Body of pancreas (tissue), 4 donors: ENCODE data around the gene NUP155. TPM values are rescaled to one million over a fixed set of nuclear protein-coding genes. Genes with fewer than 3 reads are reported as not detected.
"Not testable (repeated sequence)": the region's sequence is repeated elsewhere in the genome, so short reads cannot be mapped to it uniquely, and the experiment has no call there.

ENCODE experiments used
- ATAC-seq: fragments of 150-250 bp; one replicate; pipeline ENCODE4 v1.9.1; 2016
- DNase-seq, 4 donors: peaks; one replicate each; pipeline ENCODE4 v3.0.0-alpha.2; 2019
- H3K27ac ChIP-seq, 4 donors: fragments of 200-600 bp; sonication (generic); 1 replicate in 3 of 4; 2 replicates in 1 of 4; pipeline versions ENCODE4 v1.5.1 to v1.6.1; 2016 to 2019; ENCODE audit warnings: mild to moderate bottlenecking in 1 of 4, mixed read lengths in 1 of 4, moderate library complexity in 1 of 4
- H3K27me3 ChIP-seq, 2 donors: fragments of 200-600 bp; sonication (generic); one replicate each; pipeline ENCODE4 v1.6.0; 2016; ENCODE audit warnings: mild to moderate bottlenecking in 1 of 2
- H3K36me3 ChIP-seq, 2 donors: fragments of 200-600 bp; sonication (generic); replicated peaks in 1 of 2; 2 replicates each; pipeline ENCODE4 v1.5.1; 2016; ENCODE audit warnings: low read depth in 2 of 2; ENCODE audit not compliant: insufficient read depth in 1 of 2
- H3K4me1 ChIP-seq: fragments of 200-600 bp; sonication (generic); one replicate; pipeline ENCODE4 v1.6.0; 2016
- H3K4me3 ChIP-seq, 2 donors: fragments of 200-600 bp; sonication (generic); 1 replicate in 1 of 2; 2 replicates in 1 of 2; pipeline ENCODE4 v1.5.1; 2016 to 2019
- H3K9me3 ChIP-seq, 3 donors: fragments of 200-600 bp; sonication (generic); 1 replicate in 2 of 3; 2 replicates in 1 of 3; pipeline ENCODE4 v1.5.1; 2016
- POLR2A ChIP-seq, 3 donors: fragments of 450-650 bp; IDR thresholded peaks; one replicate each; pipeline ENCODE4 v1.6.1; 2016; ENCODE audit warnings: antibody characterized with exemption in 3 of 3, mild to moderate bottlenecking in 2 of 3
- WGBS, 2 donors: methylation state at CpG; one replicate each; pipeline ENCODE4 v1.1.5; 2017; 5-methylcytosine and 5-hydroxymethylcytosine counted together
- intact Hi-C: fragments of 100-400 bp; cut with DNase I; formaldehyde crosslinking; loops from one replicate; pipeline ENCODE4 v1.15.1; 2023
- total RNA-seq, 2 donors: library from RNA; depleted of rRNA; stranded (reverse); fragments of >200 nt; gene quantifications; one replicate each; pipeline ENCODE4 v1.1.0, GENCODE V29; 2016
- TF ChIP-seq, protein P1 (sequence below), 7 experiments: fragments of 450-650 bp in 4 of 7; fragments of 200-600 bp in 3 of 7; sonication (generic) in 3 of 7; IDR thresholded peaks; one replicate each; pipeline ENCODE4 v1.5.1; 2016 to 2019; ENCODE audit warnings: antibody characterized with exemption in 7 of 7

The NUP155 gene
- 10 to 100 TPM; 10.2 to 10.6 TPM for total RNA-seq

DNA sequence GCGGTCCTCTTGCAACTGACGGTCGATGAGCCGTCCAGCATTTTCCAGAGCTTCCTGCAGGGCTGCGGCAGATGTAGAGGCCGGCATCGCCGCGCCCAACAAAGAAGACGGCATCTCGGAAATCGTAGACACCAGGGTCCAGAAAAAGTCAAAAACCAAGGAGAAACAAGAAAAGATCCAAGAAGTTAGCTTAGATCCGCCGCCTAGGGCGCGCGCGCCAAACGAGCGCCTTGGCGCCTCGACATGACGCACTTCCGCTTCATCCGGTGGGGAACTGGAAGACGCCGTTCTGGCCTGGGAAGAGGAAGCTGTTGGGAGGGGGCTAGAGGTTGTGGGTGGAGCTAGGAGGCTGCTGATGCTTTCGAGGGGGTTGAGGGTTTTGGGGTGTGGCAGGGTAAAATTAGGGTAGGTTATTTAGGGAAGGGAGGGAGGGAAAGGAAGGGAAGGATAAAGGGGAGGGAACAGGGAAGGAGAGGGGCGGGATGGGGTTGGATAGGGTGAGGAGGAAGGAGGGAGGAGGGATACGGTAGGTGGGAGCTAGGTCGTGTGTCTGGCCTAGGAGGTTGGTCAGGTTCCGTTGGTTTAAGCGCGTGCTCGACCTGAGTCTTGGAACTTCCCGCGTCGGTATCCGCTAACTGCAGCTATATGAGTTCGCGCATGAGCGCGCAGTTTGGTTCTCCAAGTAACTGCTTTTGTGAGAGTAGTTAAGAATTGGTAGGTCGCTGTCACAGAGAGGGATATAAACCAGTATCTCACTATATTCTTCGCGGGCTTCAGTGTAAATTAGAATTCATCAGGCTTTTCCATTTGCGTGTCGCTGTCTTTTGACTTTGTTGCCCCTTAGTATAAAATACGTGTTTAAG lies at the start of gene NUP155:
NUP155 (minus strand) TSS at position 243 of the 863 bp plus-strand sequence; CDS start at position 114, 129 bp downstream.
- peaks cover 21% of the 10 kb centered on the region for H3K4me1 ChIP-seq
- peak within 1 kb of the TSS; percentile 80 to 96 for H3K4me3 ChIP-seq
- peak in 2 of 3 donors; percentile 80 to 84 for TF ChIP-seq POLR2A (IDR thresholded peaks at IDR 0.05)
- TF ChIP-seq, protein P1, sequence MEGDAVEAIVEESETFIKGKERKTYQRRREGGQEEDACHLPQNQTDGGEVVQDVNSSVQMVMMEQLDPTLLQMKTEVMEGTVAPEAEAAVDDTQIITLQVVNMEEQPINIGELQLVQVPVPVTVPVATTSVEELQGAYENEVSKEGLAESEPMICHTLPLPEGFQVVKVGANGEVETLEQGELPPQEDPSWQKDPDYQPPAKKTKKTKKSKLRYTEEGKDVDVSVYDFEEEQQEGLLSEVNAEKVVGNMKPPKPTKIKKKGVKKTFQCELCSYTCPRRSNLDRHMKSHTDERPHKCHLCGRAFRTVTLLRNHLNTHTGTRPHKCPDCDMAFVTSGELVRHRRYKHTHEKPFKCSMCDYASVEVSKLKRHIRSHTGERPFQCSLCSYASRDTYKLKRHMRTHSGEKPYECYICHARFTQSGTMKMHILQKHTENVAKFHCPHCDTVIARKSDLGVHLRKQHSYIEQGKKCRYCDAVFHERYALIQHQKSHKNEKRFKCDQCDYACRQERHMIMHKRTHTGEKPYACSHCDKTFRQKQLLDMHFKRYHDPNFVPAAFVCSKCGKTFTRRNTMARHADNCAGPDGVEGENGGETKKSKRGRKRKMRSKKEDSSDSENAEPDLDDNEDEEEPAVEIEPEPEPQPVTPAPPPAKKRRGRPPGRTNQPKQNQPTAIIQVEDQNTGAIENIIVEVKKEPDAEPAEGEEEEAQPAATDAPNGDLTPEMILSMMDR (IDR thresholded peaks at IDR 0.05) = peak in 3 of 7 experiments; percentile 29 to 44 (median 32)
- 0 to 1% methylated on average over 48 to 49 of the region's 49 CpGs for WGBS, 2 donors
- DNase-seq (peak; percentile 86 to 93 (median 89)), ATAC-seq (peak; percentile 97)
- no peaks in the 10 kb centered on the region for H3K9me3 ChIP-seq
- intact Hi-C loops = no loop called here
- peak within 1 kb of the TSS; percentile 20 to 84 (median 62) for H3K27ac ChIP-seq
- H3K36me3 ChIP-seq = no peaks in the 10 kb centered on the region
- no peaks in the 10 kb centered on the region for H3K27me3 ChIP-seq

DNA sequence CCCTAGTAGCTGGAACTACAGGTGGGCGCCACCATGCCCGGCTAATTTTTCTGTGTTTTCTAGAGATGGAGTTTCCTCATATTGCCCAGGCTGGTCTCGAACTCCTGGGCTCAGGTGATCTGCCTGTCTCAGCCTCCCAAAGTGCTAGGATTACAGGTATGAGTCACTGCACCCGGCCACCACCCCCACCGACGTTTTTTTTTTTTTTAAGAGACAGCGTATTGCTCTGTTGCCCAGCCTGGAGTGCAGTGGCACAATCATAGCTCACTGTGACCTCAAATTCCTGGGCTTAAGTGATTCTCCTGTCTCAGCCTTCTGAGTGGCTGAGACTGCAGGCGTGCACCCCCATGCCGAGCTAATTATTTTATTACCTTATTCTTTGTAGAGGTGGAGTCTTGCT lies 46.4 kb upstream of the NUP155 start:
- Histone ChIP-seq H3K36me3 (peaks cover 0 to 5% of the 10 kb centered on the region in 2 donors), H3K4me1 (no peaks in the 10 kb centered on the region), H3K9me3 (no peaks in the 10 kb centered on the region), H3K27ac (no peak overlapping the region), H3K4me3 (no peak overlapping the region), H3K27me3 (no peaks in the 10 kb centered on the region)
- WGBS, 2 donors = 81 to 95% methylated on average over 9 of the region's 9 CpGs
- intact Hi-C loops = no loop called here
- ATAC-seq (no peak), DNase-seq (no peak)
- TF ChIP-seq POLR2A (IDR thresholded peaks at IDR 0.05) = no peak

DNA sequence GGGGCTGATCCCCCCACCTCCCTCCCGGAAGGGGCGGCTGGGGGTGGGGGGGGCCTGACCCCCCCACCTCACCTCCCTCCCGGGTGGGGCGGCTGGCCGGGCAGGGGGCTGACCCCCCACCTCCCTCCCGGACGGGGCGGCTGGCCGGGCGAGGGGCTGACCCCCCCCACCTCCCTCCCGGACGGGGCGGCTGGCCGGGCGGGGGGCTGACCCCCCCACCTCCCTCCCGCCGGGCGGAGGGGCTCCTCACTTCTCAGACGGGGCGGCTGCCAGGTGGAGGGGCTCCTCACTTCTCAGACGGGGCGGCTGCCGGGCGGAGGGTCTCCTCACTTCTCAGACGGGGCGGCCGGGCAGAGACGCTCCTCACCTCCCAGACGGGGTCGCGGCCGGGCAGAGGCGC lies 44.5 kb upstream of the NUP155 start:
- H3K4me1 ChIP-seq, DNase-seq, H3K36me3 ChIP-seq, intact Hi-C loops, H3K27ac ChIP-seq, ATAC-seq, H3K9me3 ChIP-seq, H3K4me3 ChIP-seq, H3K27me3 ChIP-seq: not testable (repeated sequence)
- 90% methylated on average over 2 of the region's 33 CpGs; no CpG with 5 or more reads in 1 of the 2 donors for WGBS, 2 donors

DNA sequence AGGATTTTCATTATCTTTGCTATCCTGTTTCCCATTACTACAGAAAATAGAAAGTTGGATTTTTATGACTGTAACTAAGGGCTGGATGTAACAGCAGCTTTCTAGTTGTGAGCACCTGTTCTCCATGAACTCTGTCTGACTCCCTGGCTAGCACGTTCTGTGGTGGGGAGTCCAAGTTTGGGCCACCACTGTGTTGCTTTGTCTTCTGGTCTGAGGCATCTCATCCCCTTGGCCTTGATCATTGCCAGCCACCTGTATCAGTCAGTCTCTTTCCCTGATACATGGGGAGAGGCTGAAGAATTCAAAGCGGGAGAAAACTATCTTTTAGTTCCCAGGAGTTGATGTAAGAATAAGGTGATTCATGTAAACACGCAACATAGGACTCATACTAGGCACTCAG lies 41.6 kb upstream of the NUP155 start:
- H3K4me3 ChIP-seq = no peak overlapping the region
- no peaks in the 10 kb centered on the region for H3K9me3 ChIP-seq
- peaks cover 0 to 3% of the 10 kb centered on the region in 2 donors for H3K36me3 ChIP-seq
- TF ChIP-seq POLR2A (IDR thresholded peaks at IDR 0.05) = no peak
- TF ChIP-seq, protein P1 (IDR thresholded peaks at IDR 0.05) = no peak
- DNase-seq (no peak), ATAC-seq (no peak)
- H3K27ac ChIP-seq = no peak overlapping the region
- no peaks in the 10 kb centered on the region for H3K27me3 ChIP-seq
- intact Hi-C loops = loop anchor here (5.0 kb wide), 1 partner anchor 785 kb away; no protein-coding TSS in a partner anchor
- WGBS, 2 donors = 84 to 85% methylated on average over 3 of the region's 3 CpGs
- no peaks in the 10 kb centered on the region for H3K4me1 ChIP-seq

DNA sequence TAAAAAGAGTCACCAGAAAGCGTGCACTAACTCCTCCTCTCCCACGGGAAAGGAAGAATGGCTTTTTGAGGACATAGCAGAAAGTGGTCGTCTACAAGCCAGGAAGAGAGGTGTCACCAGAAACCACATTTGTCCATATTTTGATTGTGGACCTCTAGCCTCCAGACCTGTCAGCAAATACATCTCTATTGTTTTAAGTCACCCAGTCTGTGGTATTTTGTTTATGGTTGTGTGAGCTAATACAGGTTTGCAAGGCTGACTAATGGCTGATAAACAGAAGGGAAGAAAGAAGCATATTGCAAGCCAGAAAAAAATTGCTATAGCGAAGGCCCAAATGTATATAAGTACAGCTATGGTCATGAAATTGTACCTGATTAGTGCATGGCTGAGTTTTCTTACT lies 29.6 kb upstream of the NUP155 start:
- TF ChIP-seq POLR2A (IDR thresholded peaks at IDR 0.05) = no peak
- TF ChIP-seq, protein P1 (IDR thresholded peaks at IDR 0.05) = no peak
- 89 to 90% methylated on average over 4 of the region's 4 CpGs for WGBS, 2 donors
- intact Hi-C loops = no loop called here
- ATAC-seq = no peak
- Histone ChIP-seq H3K9me3 (no peaks in the 10 kb centered on the region), H3K36me3 (peaks cover 0 to 5% of the 10 kb centered on the region in 2 donors), H3K4me1 (no peaks in the 10 kb centered on the region), H3K27ac (no peak overlapping the region), H3K4me3 (no peak overlapping the region), H3K27me3 (no peaks in the 10 kb centered on the region)
- DNase-seq = no peak
